Bronchial epithelial cell (primary cell): Measurements from ENCODE around the gene TCF23. TPM values are rescaled to one million over a fixed set of nuclear protein-coding genes. Genes with fewer than 3 reads are reported as not detected.

Experiments used
- DNase-seq: peaks from one replicate; pipeline ENCODE4 v3.0.0-alpha.2; 2010; ENCODE audit warnings: low read depth
- FAIRE-seq: peaks from 2 replicates; lab custom pipeline; 2011; peaks lifted over from hg19 to GRCh38; lab: Jason Lieb, UNC
- H3K27me3 ChIP-seq: 2 replicates; pipeline ENCODE4 v1.5.1; 2011; ENCODE audit warnings: low read length; ENCODE audit not compliant: control insufficient read depth, insufficient read depth
- H3K36me3 ChIP-seq: 2 replicates; pipeline ENCODE4 v1.5.1; 2011; ENCODE audit warnings: low read length; ENCODE audit not compliant: control insufficient read depth, insufficient read depth
- H3K4me3 ChIP-seq: 2 replicates; pipeline ENCODE4 v1.5.1; 2011; ENCODE audit warnings: mild to moderate bottlenecking, low read depth, low read length, control low read depth
- CTCF ChIP-seq: IDR thresholded peaks from 2 replicates; pipeline ENCODE4 v1.5.1; 2011; ENCODE audit warnings: mild to moderate bottlenecking, moderate library complexity, low read length, control low read depth, inconsistent platforms; ENCODE audit not compliant: insufficient read depth, severe bottlenecking
- total RNA-seq: library from RNA; depleted of rRNA; stranded (reverse); fragments of >200 nt; gene quantifications from 2 replicates; pipeline ENCODE4 v1.2.1, GENCODE V29; 2014

TCF23 gene
- total RNA-seq, 1 donor from 2014 or later: not detected

GRCh38 chr2:27137322-27137935 lies 11.4 kb upstream of the TCF23 start:
- peaks cover under 1% of the 10 kb centered on the region for H3K36me3 ChIP-seq
- DNase-seq (no peak), FAIRE-seq (no peak)
- no peak for TF ChIP-seq CTCF
- peaks cover 2% of the 10 kb centered on the region for H3K27me3 ChIP-seq
- H3K4me3 ChIP-seq: no peak overlapping the region

GRCh38 chr2:27138111-27138510 lies 10.7 kb upstream of the TCF23 start:
- Histone ChIP-seq H3K36me3 (no peaks in the 10 kb centered on the region), H3K27me3 (peaks cover 2% of the 10 kb centered on the region), H3K4me3 (no peak overlapping the region)
- no peak for TF ChIP-seq CTCF
- DNase-seq: no peak
- FAIRE-seq: no peak

DNA sequence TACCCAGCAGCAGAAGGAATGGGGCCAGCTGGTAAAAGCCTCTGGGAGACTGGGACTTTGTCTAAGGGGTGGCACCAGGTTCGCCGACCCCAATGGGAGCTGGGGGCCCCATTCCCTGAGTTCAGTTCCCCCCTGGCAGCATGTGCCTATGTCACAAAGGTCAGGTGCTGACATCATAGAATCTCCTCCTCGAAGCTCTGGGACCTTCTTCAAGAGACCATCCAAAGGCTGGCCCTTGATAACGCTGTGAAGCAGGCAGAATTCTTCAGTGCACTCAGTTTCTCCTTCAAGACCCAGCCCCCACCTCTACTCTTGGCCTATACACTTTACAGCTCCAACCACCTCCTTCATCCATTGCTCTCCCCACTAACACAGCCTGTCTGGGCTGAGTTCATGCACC lies 9.5 kb upstream of the TCF23 start, which contains the start of gene PRR30:
TSS of gene PRR30 (minus strand) at position 101 of the 400 bp plus-strand sequence. CDS start 1,081 bp downstream, outside the sequence.
- DNase-seq (no peak), FAIRE-seq (no peak)
- no peak for TF ChIP-seq CTCF
- Histone ChIP-seq H3K36me3 (no peaks in the 10 kb centered on the region), H3K4me3 (no peak within 1 kb of the TSS), H3K27me3 (peaks cover 2% of the 10 kb centered on the region)

- Histone ChIP-seq H3K27me3 (no peaks in the 10 kb centered on the region), H3K4me3 (no peak overlapping the region), H3K36me3 (no peaks in the 10 kb centered on the region)
- FAIRE-seq (no peak), DNase-seq (no peak)
- no peak for TF ChIP-seq CTCF
These were observed 5.5 kb upstream of the TCF23 start for GRCh38 chr2:27143285-27143684.

- Histone ChIP-seq H3K4me3 (no peak overlapping the region), H3K36me3 (no peaks in the 10 kb centered on the region), H3K27me3 (no peaks in the 10 kb centered on the region)
- DNase-seq (no peak), FAIRE-seq (no peak)
- TF ChIP-seq CTCF: no peak
These were observed 3.1 kb upstream of the TCF23 start for GRCh38 chr2:27145682-27146081.

DNA sequence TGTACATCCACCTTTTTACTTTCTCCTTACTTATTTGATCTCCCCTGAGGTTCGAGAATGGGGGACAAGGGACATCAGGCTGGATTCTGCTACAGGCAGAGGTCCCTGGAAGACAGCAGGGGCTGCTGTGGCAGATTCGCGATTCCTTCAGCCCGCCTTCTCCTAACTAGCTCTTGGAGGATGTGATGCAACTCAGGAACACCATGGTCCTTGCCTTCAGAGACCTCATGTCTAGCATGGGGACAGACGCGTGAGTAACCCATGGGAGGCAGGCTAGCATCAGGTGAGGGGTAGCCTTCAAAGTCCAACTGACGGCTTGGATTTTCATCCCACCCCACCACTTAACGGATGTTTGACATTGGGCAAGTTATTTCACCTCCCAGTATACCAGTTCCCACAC lies 869 bp upstream of the TCF23 start:
- TF ChIP-seq CTCF: no peak
- Histone ChIP-seq H3K27me3 (no peaks in the 10 kb centered on the region), H3K4me3 (no peak overlapping the region), H3K36me3 (no peaks in the 10 kb centered on the region)
- no peak for FAIRE-seq
- no peak for DNase-seq
